HepG2 (cell line): Measurements from ENCODE around the gene EZH1. TPM values are rescaled to one million over a fixed set of nuclear protein-coding genes. Genes with fewer than 3 reads are reported as not detected.
A peak's percentile ranks its signal among the peaks of the same experiment; 100 is the strongest.

Source experiments
- CENPX ChIP-seq: sonication (generic); formaldehyde crosslinking; IDR thresholded peaks from 2 replicates; pipeline ENCODE4 v1.9.0; 2021; ENCODE audit warnings: mild to moderate bottlenecking, missing genetic modification reagents, moderate library complexity
- CERS6 ChIP-seq: sonication (generic); formaldehyde crosslinking; IDR thresholded peaks from 2 replicates; pipeline ENCODE4 v1.5.0; 2020; ENCODE audit warnings: missing genetic modification reagents
- DRAP1 ChIP-seq: IDR thresholded peaks from 2 replicates; pipeline ENCODE4 v1.6.1; 2016; ENCODE audit warnings: missing genetic modification reagents, missing compliant biosample characterization
- GABPA ChIP-seq, 2 experiments: IDR thresholded peaks; 2 replicates each; pipeline ENCODE4 v1.6.1; 2011 to 2016; ENCODE audit warnings: low read depth in 2 of 2, low read length in 1 of 2, missing biosample characterization in 1 of 2, missing genetic modification characterization in 1 of 2
- GATAD2A ChIP-seq: IDR thresholded peaks from 2 replicates; pipeline ENCODE4 v1.6.1; 2016
- GLMP ChIP-seq: sonication (generic); formaldehyde crosslinking; IDR thresholded peaks from 2 replicates; pipeline ENCODE4 v1.9.0; 2021; ENCODE audit warnings: missing genetic modification reagents, mild to moderate bottlenecking, borderline replicate concordance
- KDM1A ChIP-seq: IDR thresholded peaks from 2 replicates; pipeline ENCODE4 v1.6.1; 2016; ENCODE audit warnings: missing compliant biosample characterization
- KLF15 ChIP-seq: sonication (generic); formaldehyde crosslinking; IDR thresholded peaks from 2 replicates; pipeline ENCODE4 v1.8.1; 2023; ENCODE audit warnings: borderline replicate concordance, mild to moderate bottlenecking, inconsistent platforms, missing genetic modification reagents, mixed read lengths
- LBX2 ChIP-seq: sonication (generic); formaldehyde crosslinking; IDR thresholded peaks from 2 replicates; pipeline ENCODE4 v1.5.0; 2020; ENCODE audit warnings: missing genetic modification reagents, mild to moderate bottlenecking, borderline replicate concordance
- MAF1 ChIP-seq: sonication (generic); formaldehyde crosslinking; IDR thresholded peaks from 2 replicates; pipeline ENCODE4 v1.5.0; 2020; ENCODE audit warnings: missing genetic modification reagents, borderline replicate concordance
- MIXL1 ChIP-seq: IDR thresholded peaks from 2 replicates; pipeline ENCODE4 v1.6.1; 2016
- MTF1 ChIP-seq: sonication (generic); formaldehyde crosslinking; IDR thresholded peaks from 2 replicates; pipeline ENCODE4 v1.5.0; 2020; ENCODE audit warnings: missing genetic modification reagents
- POLR2AphosphoS5 ChIP-seq: IDR thresholded peaks from 2 replicates; pipeline ENCODE4 v1.6.1; 2012; ENCODE audit warnings: low read depth, low read length
- RAD21 ChIP-seq: fragments of 450-650 bp; formaldehyde crosslinking; IDR thresholded peaks from 2 replicates; pipeline ENCODE4 v1.5.0; 2020; ENCODE audit warnings: mild to moderate bottlenecking
- RORA ChIP-seq: sonication (generic); formaldehyde crosslinking; IDR thresholded peaks from 2 replicates; pipeline ENCODE4 v1.5.0; 2020; ENCODE audit warnings: mild to moderate bottlenecking, missing genetic modification reagents, moderate library complexity
- U2AF1 ChIP-seq: fragments of 200-400 bp; formaldehyde crosslinking; optimal IDR thresholded peaks from 2 replicates; pipeline ENCODE3; 2017; ENCODE audit warnings: mild to moderate bottlenecking, low read depth, low read length
- ZFP82 ChIP-seq: sonication (generic); formaldehyde crosslinking; IDR thresholded peaks from 2 replicates; pipeline ENCODE4 v1.5.1; 2020; ENCODE audit warnings: mild to moderate bottlenecking, missing genetic modification reagents, borderline replicate concordance
- ZHX1 ChIP-seq: sonication (generic); formaldehyde crosslinking; IDR thresholded peaks from 2 replicates; pipeline ENCODE4 v1.8.1; 2022; ENCODE audit warnings: low read depth, mild to moderate bottlenecking, missing genetic modification reagents
- ZMYM2 ChIP-seq: sonication (generic); formaldehyde crosslinking; IDR thresholded peaks from 2 replicates; pipeline ENCODE4 v1.8.0; 2022; ENCODE audit warnings: mild to moderate bottlenecking, missing genetic modification reagents
- ZNF207 ChIP-seq: fragments of 450-650 bp; IDR thresholded peaks from 2 replicates; pipeline ENCODE4 v1.6.1; 2016; ENCODE audit warnings: antibody characterized with exemption, borderline replicate concordance
- ZNF256 ChIP-seq: sonication (generic); formaldehyde crosslinking; conservative IDR thresholded peaks from 2 replicates; pipeline ENCODE4 v1.4.0; 2020; ENCODE audit warnings: missing genetic modification reagents
- ZNF501 ChIP-seq: sonication (generic); formaldehyde crosslinking; IDR thresholded peaks from 2 replicates; pipeline ENCODE4 v1.5.1; 2020; ENCODE audit warnings: mild to moderate bottlenecking, moderate library complexity, missing genetic modification reagents
- ZNF615 ChIP-seq: sonication (generic); formaldehyde crosslinking; IDR thresholded peaks from 2 replicates; pipeline ENCODE4 v1.5.0; 2020; ENCODE audit warnings: mild to moderate bottlenecking, missing genetic modification reagents, borderline replicate concordance
- ZNF709 ChIP-seq: sonication (generic); formaldehyde crosslinking; IDR thresholded peaks from 2 replicates; pipeline ENCODE4 v1.5.0; 2020; ENCODE audit warnings: mild to moderate bottlenecking, missing genetic modification reagents
- ZNF782 ChIP-seq: sonication (generic); formaldehyde crosslinking; IDR thresholded peaks from 2 replicates; pipeline ENCODE4 v1.4.0; 2020; ENCODE audit warnings: missing genetic modification reagents, mild to moderate bottlenecking, borderline replicate concordance
- polyA plus RNA-seq, 8 experiments: library from polyadenylated mRNA; depleted of rRNA in 3 of 8; stranded (reverse) in 7 of 8; unstranded in 1 of 8; fragments of >200 nt; fragmentation: Illumina TruSeq in 4 of 8; extraction: Trizol in 4 of 8; gene quantifications; 2 replicates each; pipeline versions ENCODE4 v1.2.1 to v1.2.3, GENCODE V29; 2011 to 2016; ENCODE audit warnings: low read depth in 4 of 8, missing spikeins in 1 of 8, mixed read lengths in 1 of 8; ENCODE audit not compliant: insufficient read depth in 1 of 8
- total RNA-seq, 5 experiments: library from RNA; depleted of rRNA; stranded (reverse); fragments of >200 nt; fragmentation: Illumina TruSeq; extraction: Trizol; gene quantifications; 2 replicates each; pipeline ENCODE4 v1.2.3, GENCODE V29; 2016; ENCODE audit warnings: low read depth in 1 of 5

Gene EZH1
- total and polyA plus RNA-seq, 2 of the 13 experiments (the other 11 are each of a cell fraction or from before 2014, with no cell fraction given) = 11.6 to 24.0 TPM

- TF ChIP-seq KLF15 (CRISPR knock-in tag) = peak; percentile 33; the same call in 1 of the 2 replicates
- 0 out of 2 replicates have a peak, but pooled peaks have one; percentile 33 for TF ChIP-seq ZHX1 (CRISPR knock-in tag)
- TF ChIP-seq ZNF207 = no peak
- peak; percentile 74 for TF ChIP-seq RAD21 (CRISPR knock-in tag)
- TF ChIP-seq CENPX (CRISPR knock-in tag) = no peak
- TF ChIP-seq KDM1A (CRISPR knock-in tag) = no peak
- no peak for TF ChIP-seq GLMP
- TF ChIP-seq ZNF256 (CRISPR knock-in tag) = peak; percentile 82
- no peak for TF ChIP-seq ZNF615 (CRISPR knock-in tag)
- peak; percentile 94 for TF ChIP-seq MIXL1 (CRISPR knock-in tag)
- TF ChIP-seq CERS6 (CRISPR knock-in tag) = 0 out of 2 replicates have a peak, but pooled peaks have one; percentile 54
- TF ChIP-seq GABPA (IDR thresholded peaks at IDR 0.05; ENCODE audit: low read depth, low read length) = peak; percentile 100
- peak; percentile 100 for TF ChIP-seq GABPA (CRISPR knock-in tag; IDR thresholded peaks at IDR 0.05; ENCODE audit: low read depth)
- TF ChIP-seq U2AF1 = no peak
- peak; percentile 66; the same call in 1 of the 2 replicates for TF ChIP-seq ZNF501
- TF ChIP-seq GATAD2A (CRISPR knock-in tag) = peak; percentile 89
- no peak for TF ChIP-seq ZNF782 (CRISPR knock-in tag)
- TF ChIP-seq MTF1 (CRISPR knock-in tag) = 0 out of 2 replicates have a peak, but pooled peaks have one; percentile 40
- peak; percentile 89 for TF ChIP-seq DRAP1 (CRISPR knock-in tag)
- TF ChIP-seq MAF1 (CRISPR knock-in tag) = no peak
- no peak for TF ChIP-seq ZFP82 (CRISPR knock-in tag)
- TF ChIP-seq ZNF709 = peak; percentile 53; the same call in 1 of the 2 replicates
- no peak for TF ChIP-seq ZMYM2 (CRISPR knock-in tag)
- no peak for TF ChIP-seq RORA
- TF ChIP-seq LBX2 (CRISPR knock-in tag) = peak; percentile 71; the same call in 1 of the 2 replicates
- peak; percentile 98 for TF ChIP-seq POLR2AphosphoS5
Observed at GRCh38 chr17:42773290-42774035, 28.6 kb upstream of the EZH1 start, which contains the start of gene VPS25 (continued).
